CD4-positive, alpha-beta T cell treated with Interleukin-6 at 100 ng/mL for 8 hours (primary cell): ENCODE results near the gene CYB5B.

Experiments used
- DNase-seq: peaks from one replicate; pipeline ENCODE4 v3.0.0-alpha.2; 2020; ENCODE audit warnings: mixed read lengths, low spot score

The CYB5B gene

DNA sequence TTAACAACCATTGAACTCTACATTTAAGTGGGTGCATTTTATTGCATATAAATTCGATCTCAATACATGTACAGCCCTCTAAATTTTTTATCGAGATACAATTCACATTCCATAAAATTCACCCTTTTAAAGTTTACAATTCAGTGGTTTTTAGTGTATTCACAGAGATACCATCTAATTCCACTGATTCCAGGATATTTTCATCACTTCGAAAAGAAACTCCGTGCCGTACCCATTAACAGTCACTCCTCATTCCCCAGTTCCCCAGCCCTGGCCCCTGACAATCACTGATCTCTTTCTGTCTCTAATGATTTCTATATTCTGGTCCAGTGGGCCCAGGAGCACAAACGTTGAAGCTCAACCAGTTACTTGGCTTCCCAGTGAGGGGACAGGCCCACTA, 61.4 kb downstream of the CYB5B start:
- no peak for DNase-seq

DNA sequence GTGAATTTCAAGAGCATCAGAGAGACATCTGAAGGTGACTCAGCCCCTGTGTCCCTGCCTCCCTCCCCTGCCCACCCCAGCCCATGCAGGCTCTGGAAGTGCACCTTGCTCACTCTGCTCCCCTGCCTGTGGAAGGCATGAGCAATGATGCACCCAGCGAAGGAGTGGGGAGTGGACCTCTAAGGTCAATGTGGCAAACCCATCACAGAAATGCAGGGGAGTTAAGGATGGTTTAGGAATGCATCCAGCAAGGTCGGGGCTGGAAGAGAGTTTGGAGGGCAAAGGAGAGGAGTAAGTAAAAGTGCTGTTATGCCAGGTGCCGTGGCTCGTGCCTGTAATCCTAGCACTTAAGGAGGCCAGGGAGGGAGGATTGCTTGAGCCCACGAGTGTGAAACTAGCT, 61.9 kb downstream of the CYB5B start:
- DNase-seq = no peak

GRCh38 chr16:69486724-69487123, 62.3 kb downstream of the CYB5B start:
- no peak for DNase-seq

GRCh38 chr16:69490707-69491324, 66.4 kb downstream of the CYB5B start:
- no peak for DNase-seq

- peak; percentile 20 for DNase-seq
These were observed 70.6 kb downstream of the CYB5B start for GRCh38 chr16:69494991-69495392.

- DNase-seq = no peak
These were observed 71.4 kb downstream of the CYB5B start for GRCh38 chr16:69495821-69496220.

DNA sequence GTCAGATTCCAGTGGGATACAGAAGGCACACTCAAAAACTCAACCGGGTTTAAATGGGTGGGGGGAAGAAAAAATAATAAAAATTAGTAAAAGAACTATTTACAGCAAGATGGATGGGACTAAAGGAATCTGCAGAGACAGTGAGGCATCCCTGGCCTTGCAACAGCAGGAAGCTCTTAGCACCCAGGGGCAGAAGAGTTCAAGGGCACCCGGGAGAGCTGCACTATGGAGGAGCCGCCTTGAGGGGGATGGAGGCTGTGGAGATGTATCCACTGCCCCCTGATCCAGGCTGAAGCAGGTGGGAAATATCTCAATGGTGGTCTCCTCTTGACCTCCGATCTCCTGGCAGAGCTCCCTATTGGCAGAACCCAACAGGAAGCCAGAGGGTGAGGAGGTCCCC, 72.0 kb downstream of the CYB5B start:
- no peak for DNase-seq

- DNase-seq = no peak
These were observed 72.5 kb downstream of the CYB5B start for GRCh38 chr16:69496896-69497295.

GRCh38 chr16:69497876-69498596, 73.6 kb downstream of the CYB5B start:
- no peak for DNase-seq

DNA sequence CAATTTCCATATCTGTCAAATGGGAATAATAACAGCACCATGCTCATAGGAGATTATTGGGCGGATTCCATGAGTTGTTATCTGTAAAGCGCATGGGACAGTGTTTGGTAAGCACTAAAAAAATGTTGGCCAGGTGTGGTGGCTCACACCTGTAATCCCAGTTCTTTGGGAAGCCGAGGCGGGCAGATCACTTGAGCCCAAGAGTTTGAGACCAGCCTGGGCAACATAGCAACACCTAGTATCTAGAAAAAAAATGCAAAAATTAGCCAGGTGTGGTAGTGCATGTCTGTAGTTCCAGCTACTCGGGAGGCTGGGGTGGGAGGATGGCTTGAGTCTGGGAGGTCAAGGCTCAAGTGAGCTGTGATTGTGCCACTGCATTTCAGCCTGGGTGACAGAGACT, 74.5 kb downstream of the CYB5B start:
- no peak for DNase-seq

GRCh38 chr16:69499541-69500230, 75.3 kb downstream of the CYB5B start:
- no peak for DNase-seq

GRCh38 chr16:69500496-69500895, 76.1 kb downstream of the CYB5B start:
- DNase-seq = no peak

GRCh38 chr16:69501956-69502745, 77.7 kb downstream of the CYB5B start:
- DNase-seq = no peak

- no peak for DNase-seq
These were observed 78.8 kb downstream of the CYB5B start for GRCh38 chr16:69503244-69503643.

DNA sequence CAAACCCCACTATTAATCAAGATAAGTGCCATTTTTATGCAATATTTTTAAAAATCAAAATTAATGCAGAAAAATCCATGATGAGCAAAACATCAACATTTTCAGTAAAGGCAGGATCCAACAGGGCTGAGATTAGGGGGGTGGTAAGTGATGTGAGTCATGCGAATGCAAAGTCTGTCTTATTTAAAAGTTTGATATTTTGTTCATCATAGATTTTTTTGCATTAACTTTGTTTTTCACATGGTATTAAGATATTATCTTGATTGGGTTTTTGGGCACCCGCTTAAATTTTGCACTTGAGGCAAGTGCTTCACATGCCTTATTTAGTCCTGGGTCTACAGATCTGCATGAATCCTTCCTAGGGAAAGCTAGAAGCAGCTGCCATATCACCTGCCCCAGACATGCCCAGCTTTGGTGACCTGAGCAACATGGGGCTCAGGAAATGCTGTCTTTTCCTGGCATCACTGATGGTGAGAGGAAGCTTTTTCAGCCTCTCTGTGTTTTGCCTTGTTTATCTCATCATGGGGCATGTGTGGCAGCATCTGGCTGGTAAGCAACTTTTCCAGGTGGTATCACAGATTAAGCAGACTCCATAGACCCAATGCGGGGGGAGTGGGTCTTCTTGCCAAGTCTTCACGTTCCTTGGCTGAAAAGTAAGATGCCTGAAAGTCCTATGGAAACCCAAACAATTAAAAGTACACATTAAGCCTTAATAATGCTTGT, 83.8 kb downstream of the CYB5B start:
- no peak for DNase-seq

GRCh38 chr16:69509125-69509524, 84.7 kb downstream of the CYB5B start:
- DNase-seq = no peak

- DNase-seq = no peak
These were observed 87.2 kb downstream of the CYB5B start for GRCh38 chr16:69511651-69512050.

DNA sequence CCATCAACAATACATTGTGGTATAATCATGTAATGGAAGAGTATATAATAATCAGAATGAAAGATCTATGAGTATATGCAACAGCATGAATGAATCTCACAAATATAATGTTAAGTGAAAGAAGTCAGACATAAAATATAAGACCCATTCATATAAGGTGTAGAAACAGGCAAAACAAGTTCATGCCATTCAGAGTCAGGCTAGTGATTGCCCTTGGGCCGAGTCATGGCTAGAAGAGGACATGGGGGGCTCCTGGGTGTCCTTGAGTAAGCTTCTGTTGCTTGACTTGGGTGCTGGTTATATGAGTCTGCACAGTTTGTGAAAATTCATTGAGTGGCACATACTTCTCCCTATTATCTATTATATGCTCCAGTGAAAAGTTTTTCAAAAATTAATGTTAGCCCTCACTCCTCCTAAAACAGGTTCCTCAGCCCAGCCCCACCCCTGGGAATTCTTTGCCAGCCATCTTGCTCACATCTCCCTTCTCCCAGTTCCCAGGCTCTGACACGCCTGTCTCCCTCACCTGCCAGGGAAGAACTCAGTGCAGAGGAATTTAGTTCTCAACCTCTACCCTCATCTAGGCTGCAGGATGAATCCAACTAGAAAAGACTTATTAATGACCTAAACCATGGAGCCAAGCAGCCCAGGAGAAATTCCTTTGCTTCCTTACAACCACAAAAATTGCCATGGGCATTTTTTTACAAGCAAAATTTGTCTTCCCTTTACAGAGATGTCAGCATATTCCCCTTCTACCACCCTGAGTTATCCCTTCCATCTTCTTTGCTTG, 89.0 kb downstream of the CYB5B start:
- no peak for DNase-seq

DNA sequence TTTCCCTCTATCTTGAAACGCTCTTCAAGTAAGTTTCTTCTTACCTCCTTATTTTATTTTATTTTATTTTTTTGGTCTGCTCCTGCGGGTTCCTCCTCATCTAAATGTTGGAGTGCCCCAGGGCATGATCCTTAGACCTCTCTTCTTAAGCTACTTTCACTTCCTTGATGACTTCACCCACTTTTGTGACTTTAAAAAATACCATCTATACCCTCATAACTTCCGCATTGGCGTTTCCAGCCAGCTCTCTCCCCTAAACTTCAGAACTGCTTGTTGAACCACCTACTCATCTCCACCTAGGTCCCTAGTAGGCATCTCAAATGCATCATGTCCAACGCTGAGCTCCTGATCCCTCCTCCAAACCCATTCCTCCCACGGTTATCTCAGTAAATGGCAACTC, 89.9 kb downstream of the CYB5B start:
- DNase-seq = no peak
